Measurements from ENCODE around the gene TYMP. TPM values are rescaled to one million over a fixed set of nuclear protein-coding genes. Genes with fewer than 3 reads are reported as not detected.

Gene TYMP
- total RNA-seq, 1 donor from 2014 or later: 3.3 TPM

GRCh38 chr22:50522806-50523438, 6.9 kb downstream of the TYMP start:
- TF ChIP-seq EZH2 (IDR thresholded peaks at IDR 0.05; ENCODE audit: insufficient read depth, low read length): no peak
- no peak for TF ChIP-seq CTCF (IDR thresholded peaks at IDR 0.05; ENCODE audit: insufficient read depth, low read depth, low read length)
- no peak for FAIRE-seq
- H3K4me1 Mint-ChIP-seq (ENCODE audit: low read depth, unreplicated experiment): peaks cover 4% of the 10 kb centered on the region

GRCh38 chr22:50522208-50522805, 7.5 kb downstream of the TYMP start:
- no peaks in the 10 kb centered on the region for H3K9me3 Mint-ChIP-seq (ENCODE audit: unreplicated experiment)
- no peak overlapping the region for H3K27ac Mint-ChIP-seq (ENCODE audit: unreplicated experiment)
- Histone ChIP-seq H3K27me3 (ENCODE audit: insufficient read depth, low read length) (no peaks in the 10 kb centered on the region), H4K20me1 (ENCODE audit: insufficient read depth, low read length) (peaks cover 25% of the 10 kb centered on the region), H3K9ac (ENCODE audit: low read length) (no peak overlapping the region), H3K27ac (ENCODE audit: low read depth, low read length) (no peak overlapping the region), H2AFZ (ENCODE audit: low read depth, low read length) (no peak overlapping the region), H3K4me1 (ENCODE audit: insufficient read depth, low read length) (peaks cover 20% of the 10 kb centered on the region), H3K79me2 (ENCODE audit: insufficient read depth, low read length) (peaks cover 36% of the 10 kb centered on the region), H3K36me3 (ENCODE audit: insufficient read depth, low read length) (no peaks in the 10 kb centered on the region), H3K4me2 (ENCODE audit: low read length) (no peak overlapping the region), H3K4me3 (ENCODE audit: insufficient read depth, low read depth, low read length) (no peak overlapping the region), H3K9me3 (ENCODE audit: insufficient read depth, low read depth, low read length) (no peaks in the 10 kb centered on the region)
- TF ChIP-seq CTCF (IDR thresholded peaks at IDR 0.05; ENCODE audit: insufficient read depth, low read depth, low read length) (no peak), EZH2 (IDR thresholded peaks at IDR 0.05; ENCODE audit: insufficient read depth, low read length) (no peak)
- peaks cover 4% of the 10 kb centered on the region for H3K4me1 Mint-ChIP-seq (ENCODE audit: low read depth, unreplicated experiment)
- peaks cover 5% of the 10 kb centered on the region for H3K36me3 Mint-ChIP-seq (ENCODE audit: low read depth, unreplicated experiment)
- no peak overlapping the region for H3K4me3 Mint-ChIP-seq (ENCODE audit: unreplicated experiment)
- FAIRE-seq (no peak), DNase-seq (ENCODE audit: low read depth) (no peak)
- no peaks in the 10 kb centered on the region for H3K27me3 Mint-ChIP-seq (ENCODE audit: low read depth, unreplicated experiment)

More at GRCh38 chr22:50522806-50523438, 6.9 kb downstream of the TYMP start:
- Histone ChIP-seq H3K9me3 (ENCODE audit: insufficient read depth, low read depth, low read length) (no peaks in the 10 kb centered on the region), H3K9ac (ENCODE audit: low read length) (no peak overlapping the region), H2AFZ (ENCODE audit: low read depth, low read length) (no peak overlapping the region), H3K27ac (ENCODE audit: low read depth, low read length) (no peak overlapping the region), H3K36me3 (ENCODE audit: insufficient read depth, low read length) (no peaks in the 10 kb centered on the region), H3K4me2 (ENCODE audit: low read length) (no peak overlapping the region), H3K27me3 (ENCODE audit: insufficient read depth, low read length) (no peaks in the 10 kb centered on the region), H3K79me2 (ENCODE audit: insufficient read depth, low read length) (peaks cover 36% of the 10 kb centered on the region), H4K20me1 (ENCODE audit: insufficient read depth, low read length) (peaks cover 31% of the 10 kb centered on the region), H3K4me1 (ENCODE audit: insufficient read depth, low read length) (peaks cover 20% of the 10 kb centered on the region), H3K4me3 (ENCODE audit: insufficient read depth, low read depth, low read length) (no peak overlapping the region)
- no peak overlapping the region for H3K27ac Mint-ChIP-seq (ENCODE audit: unreplicated experiment)
- peaks cover 3% of the 10 kb centered on the region for H3K9me3 Mint-ChIP-seq (ENCODE audit: unreplicated experiment)
- no peak for DNase-seq (ENCODE audit: low read depth)
- H3K36me3 Mint-ChIP-seq (ENCODE audit: low read depth, unreplicated experiment): peaks cover 5% of the 10 kb centered on the region
- H3K27me3 Mint-ChIP-seq (ENCODE audit: low read depth, unreplicated experiment): no peaks in the 10 kb centered on the region
- no peak overlapping the region for H3K4me3 Mint-ChIP-seq (ENCODE audit: unreplicated experiment)

- H3K4me3 Mint-ChIP-seq (ENCODE audit: unreplicated experiment): no peak overlapping the region
- peaks cover 16% of the 10 kb centered on the region for H3K4me1 ChIP-seq (ENCODE audit: insufficient read depth, low read length)
- H3K4me2 ChIP-seq (ENCODE audit: low read length): no peak overlapping the region
- H3K27ac Mint-ChIP-seq (ENCODE audit: unreplicated experiment): no peak overlapping the region
- TF ChIP-seq EZH2 (IDR thresholded peaks at IDR 0.05; ENCODE audit: insufficient read depth, low read length): no peak
- no peak for TF ChIP-seq CTCF (IDR thresholded peaks at IDR 0.05; ENCODE audit: insufficient read depth, low read depth, low read length)
- H3K4me3 ChIP-seq (ENCODE audit: insufficient read depth, low read depth, low read length): no peak overlapping the region
- no peaks in the 10 kb centered on the region for H3K27me3 Mint-ChIP-seq (ENCODE audit: low read depth, unreplicated experiment)
- no peak overlapping the region for H3K9ac ChIP-seq (ENCODE audit: low read length)
- peaks cover 5% of the 10 kb centered on the region for H3K36me3 Mint-ChIP-seq (ENCODE audit: low read depth, unreplicated experiment)
- H2AFZ ChIP-seq (ENCODE audit: low read depth, low read length): no peak overlapping the region
- H3K79me2 ChIP-seq (ENCODE audit: insufficient read depth, low read length): peaks cover 35% of the 10 kb centered on the region
- no peaks in the 10 kb centered on the region for H3K9me3 ChIP-seq (ENCODE audit: insufficient read depth, low read depth, low read length)
- H3K4me1 Mint-ChIP-seq (ENCODE audit: low read depth, unreplicated experiment): peaks cover 4% of the 10 kb centered on the region
- no peaks in the 10 kb centered on the region for H3K36me3 ChIP-seq (ENCODE audit: insufficient read depth, low read length)
- peaks cover 30% of the 10 kb centered on the region for H4K20me1 ChIP-seq (ENCODE audit: insufficient read depth, low read length)
- FAIRE-seq (no peak), DNase-seq (ENCODE audit: low read depth) (no peak)
- no peak overlapping the region for H3K27ac ChIP-seq (ENCODE audit: low read depth, low read length)
- H3K9me3 Mint-ChIP-seq (ENCODE audit: unreplicated experiment): no peaks in the 10 kb centered on the region
- no peaks in the 10 kb centered on the region for H3K27me3 ChIP-seq (ENCODE audit: insufficient read depth, low read length)
Observed at GRCh38 chr22:50521710-50522109, 8.1 kb downstream of the TYMP start.
